CD4-positive, alpha-beta T cell treated with Interleukin-6 at 100 ng/mL for 8 hours (primary cell): ENCODE results near the gene CFAP20DC.

Experiments
- DNase-seq: peaks from one replicate; pipeline ENCODE4 v3.0.0-alpha.2; 2020; ENCODE audit warnings: mixed read lengths, low spot score

The CFAP20DC gene

DNA sequence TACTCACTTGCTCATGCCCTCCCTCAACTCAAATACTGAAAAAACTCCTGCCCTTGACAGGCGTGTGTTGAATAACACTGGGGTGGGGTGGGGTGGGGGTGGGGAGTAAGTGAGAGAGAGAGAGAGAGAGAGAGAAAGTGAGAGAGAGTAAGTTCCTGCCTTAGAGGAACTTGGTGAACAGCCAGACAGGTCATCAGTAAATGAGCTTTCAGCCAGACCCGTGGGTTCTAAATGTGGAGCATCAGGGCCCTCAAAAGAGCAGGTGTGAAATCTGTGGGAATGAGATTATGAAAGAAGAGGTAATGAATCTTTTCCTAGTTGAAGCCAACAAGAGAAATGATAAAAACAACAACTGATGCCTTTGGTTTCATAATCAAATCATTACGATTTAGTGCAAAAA is 248.9 kb downstream of the CFAP20DC start:
- no peak for DNase-seq

DNA sequence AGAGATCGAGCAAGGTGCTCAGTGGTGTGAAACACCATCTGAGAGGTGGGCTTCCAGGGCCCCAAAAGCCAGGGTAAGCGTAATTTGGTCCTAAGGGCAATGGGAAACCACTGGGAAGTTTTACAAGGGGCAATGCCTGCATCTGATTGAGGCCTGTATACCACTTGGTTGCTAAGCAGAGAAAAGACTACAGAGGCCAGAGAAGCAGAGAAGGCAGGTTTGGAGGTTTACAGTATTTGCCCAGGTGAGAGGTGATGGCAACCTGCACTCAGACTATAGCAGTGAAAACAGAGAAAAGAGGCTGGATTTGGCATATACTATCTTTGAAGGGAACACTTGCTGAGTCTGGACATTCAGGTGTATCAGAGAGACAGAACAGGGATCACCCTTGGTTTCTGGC is 249.8 kb downstream of the CFAP20DC start:
- no peak for DNase-seq

DNA sequence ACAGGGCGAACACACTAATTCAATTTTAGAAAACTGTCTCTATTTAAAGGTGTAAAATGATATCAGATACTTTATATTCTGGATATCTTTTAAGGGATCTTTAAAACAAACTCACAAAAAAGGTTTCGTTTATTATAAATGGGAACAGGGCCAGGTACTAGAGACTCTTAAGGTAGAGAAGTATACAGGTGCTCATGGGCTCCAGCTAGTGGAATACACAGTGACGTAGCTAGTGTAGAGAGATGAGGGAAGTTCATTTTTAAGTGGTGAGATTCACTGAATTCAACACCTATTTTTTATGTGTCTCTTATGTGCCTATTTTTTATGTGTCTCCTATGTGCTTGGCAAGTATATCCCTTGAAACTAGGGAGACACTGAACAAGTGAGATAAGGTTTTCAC is 250.6 kb downstream of the CFAP20DC start:
- no peak for DNase-seq

DNA sequence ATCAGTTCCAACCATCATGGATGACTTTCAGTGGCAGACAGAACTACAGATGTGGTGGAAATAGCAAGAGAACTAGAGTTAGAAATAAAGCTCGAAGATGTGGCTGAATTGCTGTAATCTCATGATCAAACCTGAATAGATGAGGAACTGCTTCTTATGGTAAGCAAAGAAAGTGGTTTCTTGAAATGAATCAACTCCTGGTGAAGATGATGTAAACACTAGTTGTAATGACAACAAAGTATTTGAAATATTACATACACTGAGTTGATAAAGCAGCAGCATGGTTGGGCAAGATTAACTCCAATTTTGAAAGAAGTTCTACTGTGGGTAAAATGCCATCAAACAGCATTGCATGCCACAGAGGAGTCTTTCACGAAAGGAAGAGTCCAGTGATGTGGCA is 251.5 kb downstream of the CFAP20DC start:
- no peak for DNase-seq

DNA sequence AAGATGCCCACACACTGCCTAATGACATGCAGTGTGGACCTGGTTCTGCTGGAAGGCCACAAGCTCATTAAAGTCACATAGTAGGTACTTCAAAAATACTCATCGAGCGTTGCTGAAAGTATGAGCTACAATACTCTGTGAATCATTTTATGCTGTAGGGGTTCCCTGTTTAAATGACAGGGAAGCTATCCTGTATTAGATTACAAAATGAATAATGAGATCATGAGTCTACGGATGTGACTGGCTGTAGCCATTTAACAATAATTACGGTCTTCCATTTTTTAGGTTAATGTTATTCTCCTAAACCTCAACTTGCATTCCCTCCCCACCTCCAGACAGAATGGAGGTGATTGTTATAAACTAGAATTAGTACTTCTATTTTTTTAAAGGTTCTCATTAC is 255.1 kb downstream of the CFAP20DC start:
- no peak for DNase-seq

DNA sequence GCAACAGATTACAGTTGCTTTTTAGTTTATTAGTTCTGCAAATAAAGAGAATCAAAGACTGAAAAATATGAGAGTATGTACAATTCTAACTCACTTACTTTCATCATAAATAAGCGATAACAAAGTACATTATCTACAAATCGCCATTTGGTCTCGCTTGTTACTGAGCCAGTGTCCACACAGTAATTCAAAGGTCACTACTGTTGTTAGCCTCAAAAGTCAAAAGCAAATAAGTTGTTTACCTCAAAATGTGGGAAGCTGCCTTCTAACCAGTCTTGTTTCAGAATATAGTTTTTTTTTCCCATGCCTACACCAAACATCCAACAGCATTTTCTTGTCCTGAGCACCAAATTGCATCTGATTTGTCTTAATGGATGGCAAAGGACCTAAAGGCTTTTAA is 255.9 kb downstream of the CFAP20DC start:
- no peak for DNase-seq

DNA sequence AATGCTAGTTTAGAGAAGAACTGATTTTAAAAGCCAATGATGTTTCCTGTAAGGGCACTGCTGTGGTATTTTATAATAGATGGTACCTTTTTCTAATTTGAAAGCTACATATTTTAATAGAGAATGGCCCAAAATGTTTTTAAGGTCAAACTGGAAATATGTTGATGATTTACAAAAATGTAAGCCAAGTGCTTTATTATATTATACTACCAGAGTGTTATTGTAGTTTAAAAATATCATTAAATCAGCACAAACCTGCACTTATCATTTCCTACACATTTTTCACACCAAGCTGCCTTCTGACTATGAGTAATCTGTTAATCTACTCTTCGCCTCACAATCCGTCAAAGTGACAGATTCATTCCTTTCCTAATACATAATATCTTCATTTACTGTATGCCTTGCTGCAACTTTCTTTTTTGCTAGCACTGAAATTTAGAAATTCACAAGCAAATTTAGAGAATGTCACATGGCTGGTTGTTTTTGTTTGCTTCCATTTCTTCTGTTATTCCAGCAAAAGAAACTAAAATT is 256.8 kb downstream of the CFAP20DC start:
- no peak for DNase-seq

DNA sequence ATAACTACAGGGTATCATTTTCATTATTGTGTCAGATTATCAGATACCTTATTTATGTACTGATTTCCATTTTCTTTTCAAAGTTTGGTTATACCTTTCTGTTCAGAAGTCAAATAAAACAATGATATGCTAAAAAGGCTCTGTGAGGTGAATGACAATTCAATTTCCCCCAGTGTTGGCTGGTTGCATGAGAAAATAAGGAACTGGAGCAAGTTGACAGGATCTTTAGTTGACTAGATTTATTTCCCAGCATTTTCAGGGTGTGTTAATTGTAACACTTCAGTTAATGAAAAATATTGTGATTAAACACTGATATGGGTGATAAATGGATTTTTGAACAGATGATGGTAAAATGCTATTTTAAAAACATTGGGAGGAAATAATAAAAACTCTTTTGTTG is 260.4 kb downstream of the CFAP20DC start:
- DNase-seq = no peak

DNA sequence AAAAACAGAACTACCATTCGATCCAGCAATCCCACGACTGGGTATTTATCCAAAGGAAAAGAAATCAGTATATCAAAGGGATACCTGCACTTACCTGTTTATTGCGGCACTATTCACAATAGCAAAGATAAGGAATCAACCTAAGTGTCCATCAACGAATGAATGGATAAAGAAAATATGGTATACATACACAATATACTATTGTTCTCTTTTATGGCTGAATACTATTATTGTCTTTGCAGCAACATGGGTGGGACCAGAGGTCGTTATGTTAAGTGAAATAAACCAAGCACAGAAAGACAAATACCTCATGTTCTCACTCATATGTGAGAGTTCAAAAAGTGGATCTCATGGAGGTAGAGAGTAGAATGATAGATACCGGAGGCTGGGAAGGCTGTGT is 264.9 kb downstream of the CFAP20DC start:
- no peak for DNase-seq

DNA sequence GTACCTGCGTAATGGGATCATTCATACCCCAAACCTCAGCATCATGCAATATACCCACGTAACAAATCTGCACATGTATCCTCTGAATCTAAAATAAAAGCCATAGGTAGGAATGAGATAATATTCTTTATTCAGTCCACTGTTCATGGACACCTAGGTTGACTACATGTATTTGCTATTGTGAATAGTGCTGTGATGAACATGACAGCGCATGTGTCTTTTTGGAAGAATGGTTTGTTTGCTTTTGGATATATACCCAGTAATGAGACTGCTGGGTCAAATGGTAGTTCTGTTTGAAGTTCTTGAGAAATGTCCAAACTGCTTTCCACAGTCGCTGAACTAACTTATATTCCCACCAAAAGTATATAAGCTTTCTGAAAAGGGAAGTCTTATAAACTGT is 265.4 kb downstream of the CFAP20DC start:
- no peak for DNase-seq

DNA sequence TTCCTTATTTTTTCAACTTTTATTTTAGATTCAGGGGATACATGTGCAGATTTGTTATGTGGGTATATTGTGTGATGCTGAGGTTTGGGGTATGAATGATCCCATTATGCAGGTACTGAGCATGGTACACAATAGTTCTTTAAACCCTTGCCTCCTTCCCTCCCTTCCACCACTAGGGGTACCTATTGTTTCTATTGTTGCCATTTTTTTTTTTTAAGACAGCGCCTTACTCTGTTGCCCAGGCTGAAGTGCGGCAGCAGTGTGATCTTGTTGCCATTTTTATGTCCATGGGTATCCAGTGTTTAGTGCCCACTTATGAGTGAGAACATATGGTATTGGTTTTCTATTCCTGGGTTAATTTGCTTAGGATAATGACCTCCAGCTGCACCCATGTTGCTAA is 266.0 kb downstream of the CFAP20DC start:
- no peak for DNase-seq

DNA sequence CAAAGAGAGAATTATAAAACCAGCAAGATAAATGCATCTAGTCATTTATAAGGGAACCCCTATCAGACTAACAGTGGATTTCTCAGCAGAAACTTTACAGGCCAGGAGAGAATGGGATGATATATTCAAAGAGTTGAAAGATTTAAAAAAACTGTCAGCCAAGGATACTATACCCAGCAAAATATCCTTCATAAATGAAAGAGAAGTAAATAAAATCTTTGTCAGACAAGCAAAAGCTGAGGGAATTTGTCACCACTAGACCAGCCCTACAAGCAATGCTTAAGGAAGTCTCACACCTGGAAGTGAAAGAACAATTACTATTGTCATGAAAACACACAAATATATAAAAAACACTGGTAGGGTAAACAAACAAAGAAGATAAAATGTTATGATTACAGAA is 269.9 kb downstream of the CFAP20DC start:
- DNase-seq = no peak

DNA sequence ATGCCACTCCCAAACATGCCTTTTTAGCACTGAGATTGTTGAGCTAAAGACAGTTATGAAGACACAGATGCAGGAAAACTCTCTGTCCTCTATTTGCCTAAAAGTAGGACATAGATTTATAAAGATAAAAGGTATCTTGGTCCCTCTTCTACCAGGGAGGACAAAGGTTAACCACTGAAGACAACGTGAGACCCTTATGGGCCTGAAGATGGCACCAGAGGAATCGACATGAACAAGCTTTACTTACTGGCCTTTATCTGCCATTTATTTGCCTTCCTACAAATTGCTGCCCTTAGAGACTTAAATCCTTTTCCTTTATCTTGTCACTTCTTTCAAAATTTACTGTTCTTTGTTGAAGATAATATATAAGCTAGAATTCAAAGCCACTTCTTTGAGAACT is 273.6 kb downstream of the CFAP20DC start:
- no peak for DNase-seq

DNA sequence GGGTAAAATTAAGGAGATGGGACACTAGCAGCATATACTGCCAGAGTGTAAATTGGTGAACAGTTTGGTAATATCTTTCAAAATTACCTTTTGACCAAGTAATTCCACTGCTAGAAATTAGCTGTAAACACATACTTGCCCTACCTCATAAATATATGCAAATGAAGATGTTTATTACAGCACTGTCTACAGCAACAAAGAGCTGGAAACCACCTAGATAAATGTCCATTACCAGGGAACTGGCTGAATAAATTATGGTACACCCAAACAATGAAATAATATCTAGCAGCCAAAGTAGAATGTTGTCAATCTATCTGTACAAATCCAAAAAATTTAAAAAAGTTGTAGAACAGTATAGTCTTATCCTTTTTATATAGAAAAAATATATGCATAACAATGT is 277.4 kb downstream of the CFAP20DC start:
- no peak for DNase-seq

DNA sequence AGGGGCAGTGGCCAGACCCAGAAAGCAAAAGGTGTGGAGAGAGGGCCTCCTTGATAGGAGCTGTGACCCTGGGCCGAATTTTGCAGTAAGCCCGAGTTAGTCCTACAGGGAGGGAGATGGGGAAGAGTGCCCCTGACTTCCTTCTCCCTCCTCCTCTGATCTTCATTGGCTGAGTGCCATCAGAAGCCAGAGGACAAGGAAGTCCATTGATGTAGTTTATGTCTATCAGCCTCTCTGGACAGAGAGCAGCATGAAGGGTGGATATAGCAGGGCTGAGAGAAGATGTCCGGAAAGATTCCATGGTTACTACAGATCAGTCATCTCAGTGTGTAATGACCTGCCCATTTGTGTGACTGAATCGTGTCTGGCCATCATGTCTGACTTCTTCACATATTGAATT is 280.8 kb downstream of the CFAP20DC start:
- DNase-seq = no peak

DNA sequence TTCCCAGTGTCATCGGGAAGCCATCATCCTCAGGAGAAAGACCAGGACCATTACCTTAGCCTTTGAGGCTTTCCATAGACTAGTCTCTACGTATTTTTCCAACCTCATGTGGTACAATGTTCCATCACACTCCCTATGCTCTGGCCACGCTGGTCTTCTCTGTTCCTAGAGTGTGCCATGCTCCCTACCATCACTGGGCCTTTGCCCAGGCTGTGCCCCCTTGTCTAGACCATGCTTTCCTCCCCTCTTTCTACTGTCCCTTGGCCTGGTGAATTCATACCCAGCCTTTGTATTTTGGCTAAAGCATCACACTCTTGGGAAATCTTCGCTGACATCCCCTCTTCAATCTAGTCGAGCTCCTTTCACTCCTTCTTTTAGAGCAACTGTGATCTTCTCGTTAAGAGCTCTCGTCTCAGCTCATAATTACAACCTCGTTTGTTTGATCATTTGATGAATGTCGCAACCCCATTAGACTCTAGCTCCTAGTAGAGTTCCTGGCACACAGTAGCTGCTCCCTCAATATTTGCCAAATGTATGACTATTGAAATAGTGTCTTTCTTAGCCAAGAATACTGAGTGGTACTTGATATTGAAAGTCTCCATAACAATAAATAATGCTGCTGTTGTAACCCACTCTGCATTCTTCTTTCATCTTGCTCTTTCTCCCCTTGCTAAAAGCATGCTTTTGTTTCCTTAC is 283.1 kb downstream of the CFAP20DC start:
- DNase-seq = no peak

DNA sequence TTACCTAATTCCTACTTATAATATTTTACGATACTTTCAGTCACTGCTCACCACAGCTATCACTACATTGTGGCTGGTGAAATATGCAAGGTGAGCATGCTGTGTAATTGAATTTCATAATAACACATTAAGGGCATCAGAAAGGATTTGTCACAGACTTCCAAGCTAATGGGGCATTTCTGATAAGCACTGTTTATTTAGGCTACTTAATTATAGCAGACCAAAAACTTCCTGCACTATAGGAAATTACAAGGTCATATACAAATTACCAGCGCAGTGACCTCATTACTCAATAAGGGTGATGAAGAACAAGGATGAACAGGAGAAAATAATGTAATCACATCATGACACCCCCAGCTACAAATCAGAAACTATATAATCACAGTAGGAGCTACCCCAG is 294.7 kb downstream of the CFAP20DC start:
- no peak for DNase-seq

DNA sequence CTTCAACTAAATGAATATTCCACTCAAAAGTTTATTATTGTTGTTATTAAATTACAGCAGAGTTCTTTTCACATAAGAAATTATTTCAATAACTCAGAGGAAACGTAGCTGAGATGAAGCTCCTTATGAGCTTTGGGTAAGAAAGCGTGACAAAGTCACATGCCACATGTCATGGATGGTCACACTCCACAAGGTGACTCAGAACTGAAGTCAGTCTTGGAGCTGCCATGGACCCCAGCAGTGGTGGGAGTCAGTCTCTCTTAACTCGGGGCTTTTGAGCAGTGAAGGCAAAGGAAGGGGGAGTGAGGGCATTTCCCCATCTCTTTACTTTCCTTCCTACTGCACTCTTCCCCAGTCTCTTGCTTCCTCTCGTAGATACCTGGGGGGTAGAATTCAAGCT is 295.8 kb downstream of the CFAP20DC start:
- no peak for DNase-seq

DNA sequence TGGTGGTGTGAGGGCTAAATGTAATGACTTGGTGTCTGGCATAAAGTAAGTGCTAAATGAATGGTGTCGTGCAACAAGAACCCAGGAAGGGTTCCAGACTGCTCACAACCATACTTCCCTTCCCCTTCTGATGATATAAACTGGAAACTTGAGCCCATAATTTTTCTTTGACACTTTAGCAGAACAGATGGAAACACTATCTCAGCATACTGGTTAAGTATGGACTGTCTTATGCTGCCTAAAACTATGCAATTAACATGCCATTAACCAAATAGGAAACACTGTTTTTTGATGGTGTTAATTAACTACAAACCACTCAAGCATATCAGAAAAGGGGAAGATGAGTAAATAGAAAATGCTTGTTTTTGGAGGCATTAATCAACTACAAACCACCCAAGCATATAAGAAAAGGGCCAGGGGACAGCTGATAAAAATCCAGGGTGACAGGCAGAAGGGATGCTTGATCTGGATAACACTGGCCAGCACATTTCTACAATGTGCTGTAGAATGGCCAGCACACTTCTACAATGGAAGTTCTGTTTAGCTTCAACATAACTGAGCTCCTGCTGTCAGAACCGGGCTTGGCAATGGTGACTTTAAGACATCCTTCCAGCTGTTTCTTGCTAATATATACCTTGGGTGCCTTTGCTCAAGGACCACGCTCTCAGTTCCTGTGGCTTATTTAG is 297.8 kb downstream of the CFAP20DC start:
- no peak for DNase-seq

DNA sequence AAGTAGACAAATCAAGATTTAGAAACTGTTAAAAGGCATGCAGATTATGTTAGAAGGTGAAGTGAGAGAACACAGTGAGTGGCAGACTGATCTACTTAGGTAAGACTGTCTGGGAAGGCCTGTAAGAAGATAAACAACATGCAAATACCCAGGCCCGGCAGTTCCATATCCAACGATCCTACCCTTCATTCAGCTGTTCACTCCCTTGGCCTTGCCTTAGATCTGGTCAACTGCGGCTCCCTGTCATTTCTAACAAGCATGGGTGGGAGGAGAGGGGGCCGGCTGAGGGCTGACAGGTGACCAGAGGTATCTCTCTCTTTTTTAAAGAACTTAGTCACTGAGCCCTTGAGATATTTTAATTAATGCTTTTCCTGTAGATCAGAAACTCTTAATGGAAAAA is 298.6 kb downstream of the CFAP20DC start:
- no peak for DNase-seq

DNA sequence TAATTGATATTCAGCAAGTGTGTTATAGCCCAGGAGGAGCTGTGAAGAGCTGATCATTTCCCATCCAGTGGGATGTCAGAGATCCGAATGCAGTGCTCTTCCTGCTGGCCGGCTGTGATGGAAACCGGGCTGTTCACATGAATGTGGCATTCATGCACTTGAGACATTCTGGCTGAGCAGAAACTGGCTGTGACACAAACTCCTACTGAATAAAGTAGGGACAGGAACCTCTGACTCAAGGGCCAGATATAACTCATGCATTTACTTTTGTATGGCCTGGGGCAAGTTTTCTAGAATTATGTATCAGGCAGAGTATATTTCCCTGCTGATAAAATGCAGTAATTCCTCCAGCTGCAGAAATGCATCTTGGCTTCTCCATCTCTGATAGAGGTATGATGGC is 299.9 kb downstream of the CFAP20DC start:
- no peak for DNase-seq

DNA sequence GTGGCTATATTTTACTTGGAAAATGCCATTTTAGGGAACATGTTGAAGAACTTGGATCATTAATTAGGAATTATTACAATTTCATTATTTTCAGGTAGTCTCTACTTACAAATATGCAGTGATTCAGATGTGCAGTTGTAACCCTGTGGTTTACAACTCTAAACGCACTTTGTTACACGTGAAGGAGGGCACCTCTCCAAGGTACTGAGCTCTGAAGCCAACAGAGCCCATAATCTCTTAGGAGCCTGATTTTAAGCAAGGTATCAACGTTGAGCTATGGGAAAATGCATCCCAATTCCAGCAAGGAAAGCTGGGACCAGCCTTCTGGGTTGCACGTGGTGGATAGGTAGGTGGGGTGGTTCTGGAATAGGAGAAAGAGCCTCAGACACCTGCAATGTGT is 301.8 kb downstream of the CFAP20DC start:
- no peak for DNase-seq

DNA sequence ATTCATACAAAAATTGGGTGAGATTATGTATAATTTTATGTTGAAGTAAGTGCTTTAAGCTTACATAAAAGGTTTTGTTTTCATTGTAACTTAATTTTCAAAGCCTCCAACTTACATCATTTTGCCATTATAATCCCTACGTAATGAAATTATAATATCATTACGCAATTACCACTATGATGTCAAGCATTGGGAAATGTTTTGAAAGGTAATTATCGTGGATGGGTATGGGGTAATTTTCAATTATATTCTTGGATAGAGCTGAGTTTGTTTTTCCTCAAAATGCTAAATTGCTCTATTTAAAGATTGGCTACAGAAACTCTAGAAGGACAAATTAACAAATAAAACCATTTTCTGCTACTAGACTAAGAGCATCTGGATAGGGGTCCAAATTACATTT is 303.1 kb downstream of the CFAP20DC start:
- DNase-seq = no peak

DNA sequence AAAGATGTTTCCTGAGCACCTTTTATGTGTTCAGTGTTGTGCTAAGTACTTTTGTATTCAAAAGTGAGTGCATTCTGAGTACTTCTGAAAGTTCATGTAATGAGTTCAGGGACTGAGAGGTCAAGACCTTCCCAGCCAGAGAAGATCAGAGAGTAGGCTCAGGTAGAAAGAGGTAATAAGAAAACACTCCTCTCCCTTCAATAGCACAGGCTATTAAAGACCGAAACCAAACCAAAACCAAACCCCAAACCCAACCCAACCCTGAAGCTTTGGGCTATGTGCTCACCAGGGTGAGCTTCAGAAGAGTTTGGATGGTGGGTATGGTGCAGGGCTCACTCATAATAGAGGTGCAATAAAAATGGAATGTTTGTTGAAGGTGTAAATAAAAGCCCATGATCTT is 306.5 kb downstream of the CFAP20DC start:
- no peak for DNase-seq
